WTC11 (cell line): ENCODE measurements around the gene SH3TC2.

Source experiments
- CTCF ChIP-seq: fragments of 200-600 bp; IDR thresholded peaks from 2 replicates; pipeline ENCODE4 v1.8.0; 2022; ENCODE audit warnings: antibody characterized with exemption
- FOXJ3 ChIP-seq: sonication (generic); formaldehyde crosslinking; IDR thresholded peaks from 2 replicates; pipeline ENCODE4 v1.9.0; 2021; ENCODE audit warnings: missing genetic modification reagents, mild to moderate bottlenecking, borderline replicate concordance
- JUN ChIP-seq: sonication (generic); formaldehyde crosslinking; IDR thresholded peaks from 2 replicates; pipeline ENCODE4 v1.8.0; 2023; ENCODE audit warnings: mild to moderate bottlenecking, missing genetic modification reagents
- NR3C1 ChIP-seq: sonication (generic); formaldehyde crosslinking; conservative IDR thresholded peaks from 2 replicates; pipeline ENCODE4 v1.8.1; 2023; ENCODE audit warnings: low read depth, mild to moderate bottlenecking, missing genetic modification reagents
- ZNF416 ChIP-seq: fragments of 250-450 bp; sonication (Bioruptor Pico); IDR thresholded peaks from 2 replicates; pipeline ENCODE4 v1.9.0; 2021; ENCODE audit warnings: mild to moderate bottlenecking, inconsistent platforms

GRCh38 chr5:148976569-148977381 lies 86.1 kb downstream of the SH3TC2 start:
- TF ChIP-seq CTCF (no peak), NR3C1 (CRISPR knock-in tag) (no peak), FOXJ3 (CRISPR knock-in tag) (no peak), ZNF416 (CRISPR knock-in tag) (no peak), JUN (CRISPR knock-in tag) (no peak)
